ENCODE results near the gene TEX22.

DNA sequence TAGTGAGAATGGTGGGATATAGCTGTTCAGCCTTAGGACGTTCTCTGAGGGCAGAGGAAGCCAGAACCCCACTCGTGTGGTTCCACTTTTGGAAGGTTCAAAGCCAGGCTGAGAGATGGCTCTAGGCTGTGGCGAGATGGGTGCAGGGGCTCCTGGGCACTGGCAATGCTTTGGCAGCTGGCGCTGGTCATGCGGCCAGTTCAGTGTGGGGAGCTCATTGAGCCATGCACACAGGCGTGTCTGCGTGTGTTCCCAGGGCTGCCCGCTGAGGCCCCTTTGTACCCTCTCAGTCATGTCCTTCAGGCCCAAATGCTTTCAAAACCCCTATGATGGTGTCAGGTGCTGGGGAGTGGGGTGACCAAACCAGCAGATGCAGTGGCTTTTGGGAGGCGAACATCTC is 1.7 kb downstream of the TEX22 start:
- TF ChIP-seq BHLHE40 (IDR thresholded peaks at IDR 0.05; ENCODE audit: borderline replicate concordance) (no peak), TARDBP (IDR thresholded peaks at IDR 0.05) (no peak), SUZ12 (IDR thresholded peaks at IDR 0.05) (no peak), ZNF384 (IDR thresholded peaks at IDR 0.05) (no peak)
